Measurements from ENCODE around the gene COL4A1. TPM values are rescaled to one million over a fixed set of nuclear protein-coding genes. Genes with fewer than 3 reads are reported as not detected.

The COL4A1 gene
- total RNA-seq, 1 donor from 2014 or later = 756 TPM

GRCh38 chr13:110211046-110211445 lies 95.9 kb downstream of the COL4A1 start:
- TF ChIP-seq, protein P1, sequence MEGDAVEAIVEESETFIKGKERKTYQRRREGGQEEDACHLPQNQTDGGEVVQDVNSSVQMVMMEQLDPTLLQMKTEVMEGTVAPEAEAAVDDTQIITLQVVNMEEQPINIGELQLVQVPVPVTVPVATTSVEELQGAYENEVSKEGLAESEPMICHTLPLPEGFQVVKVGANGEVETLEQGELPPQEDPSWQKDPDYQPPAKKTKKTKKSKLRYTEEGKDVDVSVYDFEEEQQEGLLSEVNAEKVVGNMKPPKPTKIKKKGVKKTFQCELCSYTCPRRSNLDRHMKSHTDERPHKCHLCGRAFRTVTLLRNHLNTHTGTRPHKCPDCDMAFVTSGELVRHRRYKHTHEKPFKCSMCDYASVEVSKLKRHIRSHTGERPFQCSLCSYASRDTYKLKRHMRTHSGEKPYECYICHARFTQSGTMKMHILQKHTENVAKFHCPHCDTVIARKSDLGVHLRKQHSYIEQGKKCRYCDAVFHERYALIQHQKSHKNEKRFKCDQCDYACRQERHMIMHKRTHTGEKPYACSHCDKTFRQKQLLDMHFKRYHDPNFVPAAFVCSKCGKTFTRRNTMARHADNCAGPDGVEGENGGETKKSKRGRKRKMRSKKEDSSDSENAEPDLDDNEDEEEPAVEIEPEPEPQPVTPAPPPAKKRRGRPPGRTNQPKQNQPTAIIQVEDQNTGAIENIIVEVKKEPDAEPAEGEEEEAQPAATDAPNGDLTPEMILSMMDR (IDR thresholded peaks at IDR 0.05) = no peak
- intact Hi-C loops (cut with DNase I) = loop anchor here (10.0 kb wide), 1 partner anchor 504 kb away; the partner anchor contains the start of gene ING1
- Histone ChIP-seq H3K27me3 (no peaks in the 10 kb centered on the region), H3K9me3 (no peaks in the 10 kb centered on the region), H3K36me3 (peaks cover 73 to 77% of the 10 kb centered on the region in 2 donors), H3K4me1 (peaks cover 7 to 13% of the 10 kb centered on the region in 2 donors), H3K27ac (peak overlapping the region in 1 of 2 donors; percentile 11), H3K4me3 (no peak overlapping the region)
- no peak for DNase-seq (ENCODE audit: low spot score in 2 of 2)

DNA sequence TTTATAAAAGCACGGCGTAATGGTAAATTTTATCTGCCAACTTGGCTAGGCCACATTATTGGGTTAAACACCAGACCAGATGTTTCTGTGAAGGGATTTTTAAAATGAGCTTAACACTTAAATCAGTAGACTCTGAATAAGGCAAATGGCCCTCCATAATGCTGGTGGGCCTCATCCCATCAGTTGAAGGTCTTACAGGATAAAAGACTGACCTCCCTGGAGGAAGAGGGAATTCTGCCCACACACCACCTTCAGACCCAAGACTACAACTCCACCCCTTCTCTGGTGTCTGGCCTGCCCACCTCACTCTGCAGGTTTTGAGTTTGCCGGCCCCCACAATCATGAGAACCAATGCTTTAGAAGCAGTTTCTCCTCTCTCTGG lies 96.4 kb downstream of the COL4A1 start:
- H3K27me3 ChIP-seq = no peaks in the 10 kb centered on the region
- H3K36me3 ChIP-seq = peaks cover 78 to 81% of the 10 kb centered on the region in 2 donors
- TF ChIP-seq, protein P1 (IDR thresholded peaks at IDR 0.05) = no peak
- peaks cover 2 to 9% of the 10 kb centered on the region in 2 donors for H3K4me1 ChIP-seq
- no peak overlapping the region for H3K4me3 ChIP-seq
- no peaks in the 10 kb centered on the region for H3K9me3 ChIP-seq
- intact Hi-C loops (cut with DNase I) = loop anchor here (10.0 kb wide), 1 partner anchor 504 kb away; the partner anchor contains the start of gene ING1
- DNase-seq (ENCODE audit: low spot score in 2 of 2) = no peak
- H3K27ac ChIP-seq = no peak overlapping the region

- Histone ChIP-seq H3K4me3 (no peak overlapping the region), H3K27me3 (no peaks in the 10 kb centered on the region), H3K36me3 (peaks cover 83 to 87% of the 10 kb centered on the region in 2 donors), H3K27ac (no peak overlapping the region), H3K4me1 (peaks cover 0 to 3% of the 10 kb centered on the region in 2 donors), H3K9me3 (no peaks in the 10 kb centered on the region)
- no peak for DNase-seq (ENCODE audit: low spot score in 2 of 2)
- intact Hi-C loops (cut with DNase I) = loop anchor here (10.0 kb wide), 1 partner anchor 505 kb away; the partner anchor contains the start of gene ING1
- TF ChIP-seq, protein P1 (IDR thresholded peaks at IDR 0.05) = no peak
These were observed 96.9 kb downstream of the COL4A1 start for GRCh38 chr13:110209950-110210603.

DNA sequence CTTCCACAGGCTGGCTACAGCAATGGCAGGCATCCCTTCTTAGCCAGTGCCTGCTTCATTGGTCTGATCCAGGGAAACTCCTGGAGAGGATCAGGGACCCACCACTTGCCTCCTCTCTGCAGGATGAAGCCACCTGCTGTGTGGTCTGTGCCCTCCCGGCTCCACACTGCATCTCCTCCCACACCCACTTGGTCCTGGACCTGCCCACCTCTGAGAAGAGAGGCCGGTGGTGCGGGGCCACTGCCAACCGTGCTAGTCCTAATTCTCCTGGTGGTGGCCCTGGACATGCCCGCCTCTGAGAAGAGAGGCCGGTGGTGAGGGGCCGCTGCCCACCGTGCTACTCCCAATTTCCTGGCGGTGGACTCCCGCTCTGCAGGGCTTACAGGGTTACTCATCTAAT lies 98.8 kb downstream of the COL4A1 start:
- intact Hi-C loops (cut with DNase I) = no loop called here
- no peak for DNase-seq (ENCODE audit: low spot score in 2 of 2)
- TF ChIP-seq, protein P1 (IDR thresholded peaks at IDR 0.05) = no peak
- H3K9me3 ChIP-seq = no peaks in the 10 kb centered on the region
- no peak overlapping the region for H3K27ac ChIP-seq
- H3K36me3 ChIP-seq = peaks cover 94 to 97% of the 10 kb centered on the region in 2 donors
- no peaks in the 10 kb centered on the region for H3K27me3 ChIP-seq
- H3K4me3 ChIP-seq = no peak overlapping the region
- no peaks in the 10 kb centered on the region for H3K4me1 ChIP-seq

DNA sequence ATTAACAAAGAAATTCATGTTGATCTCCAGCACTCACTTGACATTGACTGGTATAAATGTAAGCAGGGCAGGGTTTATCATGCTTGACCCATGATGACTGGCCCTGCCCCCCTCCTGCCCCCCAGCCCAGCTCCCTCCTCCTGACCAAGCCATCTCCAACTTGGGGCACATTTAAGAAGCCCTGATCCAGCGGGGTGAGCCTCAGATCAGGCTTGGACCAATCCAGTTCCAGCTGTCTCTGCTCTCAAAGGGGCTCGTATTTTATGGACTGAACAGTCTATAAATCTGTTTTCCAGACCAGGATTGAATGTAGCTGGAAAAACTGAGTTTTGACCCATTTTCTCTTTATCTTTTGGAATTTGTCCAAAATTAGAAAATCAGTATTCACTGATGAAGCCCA lies 100.0 kb downstream of the COL4A1 start:
- no peak overlapping the region for H3K4me3 ChIP-seq
- TF ChIP-seq, protein P1 (IDR thresholded peaks at IDR 0.05) = no peak
- no peaks in the 10 kb centered on the region for H3K27me3 ChIP-seq
- intact Hi-C loops (cut with DNase I) = no loop called here
- H3K9me3 ChIP-seq = no peaks in the 10 kb centered on the region
- no peaks in the 10 kb centered on the region for H3K4me1 ChIP-seq
- DNase-seq (ENCODE audit: low spot score in 2 of 2) = no peak
- peaks cover 90 to 93% of the 10 kb centered on the region in 2 donors for H3K36me3 ChIP-seq
- peak overlapping the region in 1 of 2 donors; percentile 29 for H3K27ac ChIP-seq

Data from ascending aorta (tissue), 2 donors.